Testis (tissue), 2 donors: ENCODE data around the gene C6orf89.

Experiments used
- POLR2A ChIP-seq: fragments of 450-650 bp; IDR thresholded peaks from one replicate; pipeline ENCODE4 v1.6.1; 2017; ENCODE audit warnings: antibody characterized with exemption, mild to moderate bottlenecking, moderate library complexity
- TF ChIP-seq, protein P1 (sequence below), 3 experiments: fragments of 450-650 bp in 2 of 3; fragments of 200-600 bp in 1 of 3; sonication (generic) in 1 of 3; IDR thresholded peaks; one replicate each; pipeline ENCODE4 v1.5.1; 2016 to 2019; ENCODE audit warnings: antibody characterized with exemption in 3 of 3, mild to moderate bottlenecking in 2 of 3, moderate library complexity in 1 of 3

DNA sequence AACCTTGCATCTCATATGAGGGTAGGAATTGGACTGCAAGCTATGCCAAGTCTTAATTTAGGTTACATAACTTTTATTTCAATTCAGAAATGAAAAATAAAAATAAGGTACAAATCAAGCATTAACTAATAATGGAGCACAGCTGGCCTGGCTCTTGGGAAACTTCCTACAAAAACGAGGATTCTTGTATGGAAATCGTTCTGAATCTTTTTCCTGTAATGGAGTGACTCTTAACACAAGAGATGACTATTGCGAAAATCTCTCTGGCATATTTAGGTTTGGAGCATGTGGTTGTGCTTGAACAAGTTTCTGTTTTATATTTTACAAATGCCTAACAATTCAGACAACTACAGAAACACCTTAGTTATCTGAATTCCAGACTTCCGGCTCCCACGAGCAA, 34.8 kb downstream of the C6orf89 start:
- TF ChIP-seq, protein P1, sequence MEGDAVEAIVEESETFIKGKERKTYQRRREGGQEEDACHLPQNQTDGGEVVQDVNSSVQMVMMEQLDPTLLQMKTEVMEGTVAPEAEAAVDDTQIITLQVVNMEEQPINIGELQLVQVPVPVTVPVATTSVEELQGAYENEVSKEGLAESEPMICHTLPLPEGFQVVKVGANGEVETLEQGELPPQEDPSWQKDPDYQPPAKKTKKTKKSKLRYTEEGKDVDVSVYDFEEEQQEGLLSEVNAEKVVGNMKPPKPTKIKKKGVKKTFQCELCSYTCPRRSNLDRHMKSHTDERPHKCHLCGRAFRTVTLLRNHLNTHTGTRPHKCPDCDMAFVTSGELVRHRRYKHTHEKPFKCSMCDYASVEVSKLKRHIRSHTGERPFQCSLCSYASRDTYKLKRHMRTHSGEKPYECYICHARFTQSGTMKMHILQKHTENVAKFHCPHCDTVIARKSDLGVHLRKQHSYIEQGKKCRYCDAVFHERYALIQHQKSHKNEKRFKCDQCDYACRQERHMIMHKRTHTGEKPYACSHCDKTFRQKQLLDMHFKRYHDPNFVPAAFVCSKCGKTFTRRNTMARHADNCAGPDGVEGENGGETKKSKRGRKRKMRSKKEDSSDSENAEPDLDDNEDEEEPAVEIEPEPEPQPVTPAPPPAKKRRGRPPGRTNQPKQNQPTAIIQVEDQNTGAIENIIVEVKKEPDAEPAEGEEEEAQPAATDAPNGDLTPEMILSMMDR (IDR thresholded peaks at IDR 0.05) = no peak
- no peak for TF ChIP-seq POLR2A
